Uterus (tissue), 2 donors: ENCODE results near the gene TSPAN12.

Experiments
- CTCF ChIP-seq, 4 experiments: fragments of 200-600 bp in 2 of 4; fragments of 450-650 bp in 2 of 4; sonication (generic) in 2 of 4; IDR thresholded peaks; one replicate each; pipeline ENCODE4 v1.5.1; 2016 to 2019; ENCODE audit warnings: antibody characterized with exemption in 4 of 4, mild to moderate bottlenecking in 2 of 4, moderate library complexity in 1 of 4
- POLR2A ChIP-seq, 2 donors: fragments of 450-650 bp; IDR thresholded peaks; one replicate each; pipeline ENCODE4 v1.6.1; 2016; ENCODE audit warnings: antibody characterized with exemption in 2 of 2, mild to moderate bottlenecking in 1 of 2, moderate library complexity in 1 of 2

- TF ChIP-seq CTCF (IDR thresholded peaks at IDR 0.05), result no peak
- no peak for TF ChIP-seq POLR2A (IDR thresholded peaks at IDR 0.05)
Measured at GRCh38 chr7:120865191-120865981, 7.4 kb upstream of the TSPAN12 start.
